Kasumi-1 (cell line): Measurements from ENCODE around the gene TNS3.

Source experiments
- DNase-seq, 2 experiments: peaks; one replicate each; lab custom pipeline; 2025; lab: John Stamatoyannopoulos, UW

TNS3 gene

GRCh38 chr7:47428052-47428767 lies 153.7 kb downstream of the TNS3 start:
- DNase-seq: no peak

- no peak for DNase-seq
Measured at GRCh38 chr7:47427051-47427643, 154.8 kb downstream of the TNS3 start.

- DNase-seq: no peak
Measured at GRCh38 chr7:47424523-47424922, 157.4 kb downstream of the TNS3 start.

- no peak for DNase-seq
Measured at GRCh38 chr7:47423196-47423595, 158.7 kb downstream of the TNS3 start.

GRCh38 chr7:47422611-47423010 lies 159.3 kb downstream of the TNS3 start:
- no peak for DNase-seq

- no peak for DNase-seq
Measured at GRCh38 chr7:47421456-47421855, 160.5 kb downstream of the TNS3 start.

- DNase-seq: no peak
Measured at GRCh38 chr7:47420122-47420780, 161.7 kb downstream of the TNS3 start.

- DNase-seq: no peak
Measured at GRCh38 chr7:47419471-47419870, 162.4 kb downstream of the TNS3 start.

- no peak for DNase-seq
Measured at GRCh38 chr7:47418601-47419309, 163.2 kb downstream of the TNS3 start.

- no peak for DNase-seq
Measured at GRCh38 chr7:47416492-47417480, 165.1 kb downstream of the TNS3 start.

- DNase-seq: no peak
Measured at GRCh38 chr7:47415318-47416212, 166.3 kb downstream of the TNS3 start.

GRCh38 chr7:47414342-47415317 lies 167.3 kb downstream of the TNS3 start:
- no peak for DNase-seq

- no peak for DNase-seq
Measured at GRCh38 chr7:47413526-47414341, 168.2 kb downstream of the TNS3 start.

GRCh38 chr7:47411901-47412300 lies 170.0 kb downstream of the TNS3 start:
- DNase-seq: no peak

- no peak for DNase-seq
Measured at GRCh38 chr7:47411281-47411869, 170.5 kb downstream of the TNS3 start.

- DNase-seq: no peak
Measured at GRCh38 chr7:47408675-47409074, 173.2 kb downstream of the TNS3 start.

GRCh38 chr7:47407821-47408674 lies 173.9 kb downstream of the TNS3 start:
- no peak for DNase-seq
